ENCODE results near the gene UCP3. TPM values are rescaled to one million over a fixed set of nuclear protein-coding genes. Genes with fewer than 3 reads are reported as not detected.

Gene UCP3
- total RNA-seq, 2 experiments from 2014 or later = 2.9 TPM

DNA sequence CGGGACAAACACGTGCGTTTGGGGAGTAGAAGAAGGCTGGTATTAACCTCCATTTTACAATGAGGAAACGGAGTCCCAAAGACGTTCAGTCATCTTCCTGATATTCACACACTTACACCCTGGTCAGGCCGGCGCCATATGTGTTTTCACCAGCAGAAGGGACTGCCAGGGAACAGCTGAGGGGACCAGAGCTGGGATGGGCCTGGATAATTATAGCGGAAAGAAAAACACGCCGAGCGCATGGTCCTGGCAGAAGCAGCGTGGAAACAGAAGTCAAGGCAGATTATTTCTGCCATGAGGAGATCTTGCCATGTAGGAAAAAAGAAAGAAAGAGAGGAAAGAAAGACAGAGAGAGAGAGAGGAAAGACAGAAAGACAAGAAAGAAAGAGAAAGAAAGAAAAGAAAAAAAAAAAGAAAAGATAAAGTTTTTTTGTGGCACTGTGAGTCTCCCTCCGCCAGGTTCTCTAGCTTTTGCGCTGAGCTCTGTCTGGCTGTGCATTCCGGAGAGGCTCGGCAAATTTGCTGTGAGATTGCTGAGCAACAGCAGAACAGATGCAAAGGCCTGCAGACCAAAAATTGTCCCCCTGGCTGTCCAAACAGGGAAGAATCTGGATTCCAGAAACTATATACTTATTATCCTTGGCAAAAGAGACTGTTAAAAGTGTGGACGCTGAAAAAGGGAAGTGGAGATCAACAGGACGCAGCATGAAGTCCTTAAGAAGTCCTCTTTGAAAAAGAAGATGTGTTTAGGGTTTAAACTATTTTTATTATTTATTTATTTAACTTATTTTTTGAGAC is 24.9 kb downstream of the UCP3 start:
- Mint-ChIP-seq H3K4me3 (peak overlapping the region; percentile 87), H3K36me3 (ENCODE audit: low read depth) (peaks cover 35% of the 10 kb centered on the region), H3K9me3 (ENCODE audit: insufficient read depth) (no peaks in the 10 kb centered on the region), H3K27ac (peak overlapping the region; percentile 95), H3K27me3 (ENCODE audit: low read depth) (no peaks in the 10 kb centered on the region), H3K4me1 (ENCODE audit: low read depth) (peaks cover 40% of the 10 kb centered on the region)
- ATAC-seq (no peak), DNase-seq (peak; percentile 45)
- POLR2A ChIA-PET = interaction anchor here (0.6 to 10.0 kb wide), 8 partner anchors 10 to 509 kb away, joined by 3 to 187 read pairs (median 15); partner anchors contain the start of genes C2CD3 and PPME1
- CTCF ChIA-PET = interaction anchor here (2.6 kb wide), 1 partner anchor 10 kb away, joined by 16 read pairs; no protein-coding TSS in a partner anchor

GRCh38 chr11:73982990-73983740 is 25.7 kb downstream of the UCP3 start:
- peaks cover 47% of the 10 kb centered on the region for H3K4me1 Mint-ChIP-seq (ENCODE audit: low read depth)

GRCh38 chr11:73982595-73982989 is 26.3 kb downstream of the UCP3 start, which contains the start of gene UCP2:
Gene UCP2, minus strand, starts transcription at chr11:73982843. Its CDS starts 4,465 bp downstream, at chr11:73978378.
- peak; percentile 70 for ATAC-seq
- CTCF ChIA-PET = interaction anchor here (0.9 to 4.3 kb wide), 8 partner anchors 10 to 188 kb away, joined by 3 to 20 read pairs (median 4); partner anchors contain the start of genes C2CD3 and PPME1
- Mint-ChIP-seq H3K36me3 (ENCODE audit: low read depth) (peaks cover 48% of the 10 kb centered on the region), H3K27me3 (ENCODE audit: low read depth) (no peaks in the 10 kb centered on the region), H3K9me3 (ENCODE audit: insufficient read depth) (no peaks in the 10 kb centered on the region), H3K4me3 (peak within 1 kb of the TSS; percentile 87), H3K27ac (peak within 1 kb of the TSS; percentile 95), H3K4me1 (ENCODE audit: low read depth) (peaks cover 53% of the 10 kb centered on the region)
- POLR2A ChIA-PET = interaction anchor here (0.8 to 10.0 kb wide), 14 partner anchors 11 to 189 kb away, joined by 3 to 187 read pairs (median 7); partner anchors contain the start of genes C2CD3, COA4, PAAF1 and PPME1
- DNase-seq = peak; percentile 89

More at GRCh38 chr11:73982990-73983740, 25.7 kb downstream of the UCP3 start:
- ATAC-seq (peak; percentile 80), DNase-seq (peak; percentile 97)
- Mint-ChIP-seq H3K27ac (peak overlapping the region; percentile 95), H3K36me3 (ENCODE audit: low read depth) (peaks cover 43% of the 10 kb centered on the region), H3K4me3 (peak overlapping the region; percentile 87), H3K27me3 (ENCODE audit: low read depth) (no peaks in the 10 kb centered on the region), H3K9me3 (ENCODE audit: insufficient read depth) (no peaks in the 10 kb centered on the region)
- CTCF ChIA-PET = interaction anchor here (0.9 to 3.6 kb wide), 5 partner anchors 11 to 98 kb away, joined by 3 to 17 read pairs (median 4); no protein-coding TSS in a partner anchor
- POLR2A ChIA-PET = interaction anchor here (0.8 to 10.0 kb wide), 15 partner anchors 11 to 188 kb away, joined by 3 to 187 read pairs (median 6); partner anchors contain the start of genes C2CD3, PPME1 and UCP3

DNA sequence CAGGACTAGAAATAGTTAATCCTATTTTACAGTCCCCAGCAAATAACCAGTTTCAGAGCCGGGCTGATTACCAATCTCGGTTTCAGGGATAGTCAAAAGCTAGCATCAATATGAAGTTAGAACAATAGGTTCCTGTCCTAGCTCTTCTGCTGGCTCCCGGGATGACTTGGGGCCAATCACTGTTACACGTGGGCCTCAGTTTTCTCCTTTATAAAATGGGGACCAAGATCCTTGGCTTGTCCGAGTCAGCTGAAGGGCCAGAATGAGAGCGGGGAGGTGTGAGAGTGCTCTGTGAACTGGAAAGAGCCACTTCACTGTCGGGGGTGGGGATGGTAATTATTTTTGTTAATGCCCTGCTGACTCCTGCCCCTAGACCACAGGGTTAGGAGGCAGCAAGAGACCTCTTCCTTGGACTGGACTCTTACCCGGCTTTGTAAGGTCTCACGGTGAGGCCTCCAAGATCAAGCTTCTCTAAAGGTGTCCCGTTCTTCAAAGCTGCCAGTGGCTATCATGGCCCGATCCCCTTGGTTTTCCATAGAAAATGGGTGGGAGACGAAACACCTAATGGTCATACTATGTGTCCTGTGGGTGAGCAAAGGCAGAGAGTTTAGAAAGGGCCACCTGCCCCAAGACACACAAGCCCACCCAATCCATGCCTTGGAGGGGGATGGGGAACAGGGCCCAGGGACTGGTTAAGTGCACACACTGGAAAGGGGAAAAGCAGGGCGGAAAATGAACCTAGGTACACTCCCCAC is 27.7 kb downstream of the UCP3 start:
- POLR2A ChIA-PET = interaction anchor here (1.1 to 10.0 kb wide), 10 partner anchors 11 to 190 kb away, joined by 4 to 187 read pairs (median 14); partner anchors contain the start of genes C2CD3, PPME1 and UCP3
- no peaks in the 10 kb centered on the region for H3K27me3 Mint-ChIP-seq (ENCODE audit: low read depth)
- H3K27ac Mint-ChIP-seq = peak overlapping the region; percentile 95
- ATAC-seq (no peak), DNase-seq (no peak)
- H3K36me3 Mint-ChIP-seq (ENCODE audit: low read depth) = peaks cover 62% of the 10 kb centered on the region
- peak overlapping the region; percentile 87 for H3K4me3 Mint-ChIP-seq
- CTCF ChIA-PET = interaction anchor here (1.0 to 4.3 kb wide), 11 partner anchors 9 to 190 kb away, joined by 3 to 29 read pairs (median 5); partner anchors contain the start of genes C2CD3 and PPME1
- H3K9me3 Mint-ChIP-seq (ENCODE audit: insufficient read depth) = no peaks in the 10 kb centered on the region
- peaks cover 65% of the 10 kb centered on the region for H3K4me1 Mint-ChIP-seq (ENCODE audit: low read depth)

- ChIA-PET CTCF (interaction anchor here (0.7 to 4.3 kb wide), 16 partner anchors 8 to 409 kb away, joined by 3 to 29 read pairs (median 5); partner anchors contain the start of genes C2CD3 and PPME1), POLR2A (interaction anchor here (0.6 to 10.0 kb wide), 13 partner anchors 10 to 513 kb away, joined by 3 to 187 read pairs (median 7); partner anchors contain the start of genes C2CD3, LIPT2, PPME1 and UCP3)
- H3K4me3 Mint-ChIP-seq = peak overlapping the region; percentile 87
- H3K4me1 Mint-ChIP-seq (ENCODE audit: low read depth) = peaks cover 70% of the 10 kb centered on the region
- ATAC-seq (peak; percentile 47), DNase-seq (peak; percentile 92)
- H3K9me3 Mint-ChIP-seq (ENCODE audit: insufficient read depth) = no peaks in the 10 kb centered on the region
- H3K27ac Mint-ChIP-seq = peak overlapping the region; percentile 95
- H3K36me3 Mint-ChIP-seq (ENCODE audit: low read depth) = peaks cover 71% of the 10 kb centered on the region
- H3K27me3 Mint-ChIP-seq (ENCODE audit: low read depth) = no peaks in the 10 kb centered on the region
Observed at GRCh38 chr11:73980001-73980961, 28.6 kb downstream of the UCP3 start.

- ChIA-PET POLR2A (interaction anchor here (0.8 to 10.0 kb wide), 5 partner anchors 8 to 40 kb away, joined by 4 to 187 read pairs (median 66); no protein-coding TSS in a partner anchor), CTCF (interaction anchor here (0.9 to 4.3 kb wide), 4 partner anchors 14 to 35 kb away, joined by 3 to 29 read pairs (median 15); no protein-coding TSS in a partner anchor)
- H3K4me1 Mint-ChIP-seq (ENCODE audit: low read depth) = peaks cover 75% of the 10 kb centered on the region
- no peaks in the 10 kb centered on the region for H3K27me3 Mint-ChIP-seq (ENCODE audit: low read depth)
- H3K4me3 Mint-ChIP-seq = peak overlapping the region; percentile 72
- peak overlapping the region; percentile 90 for H3K27ac Mint-ChIP-seq
- no peaks in the 10 kb centered on the region for H3K9me3 Mint-ChIP-seq (ENCODE audit: insufficient read depth)
- peaks cover 88% of the 10 kb centered on the region for H3K36me3 Mint-ChIP-seq (ENCODE audit: low read depth)
- no peak for DNase-seq
- ATAC-seq = no peak
Observed at GRCh38 chr11:73978576-73979086, 30.3 kb downstream of the UCP3 start.

DNA sequence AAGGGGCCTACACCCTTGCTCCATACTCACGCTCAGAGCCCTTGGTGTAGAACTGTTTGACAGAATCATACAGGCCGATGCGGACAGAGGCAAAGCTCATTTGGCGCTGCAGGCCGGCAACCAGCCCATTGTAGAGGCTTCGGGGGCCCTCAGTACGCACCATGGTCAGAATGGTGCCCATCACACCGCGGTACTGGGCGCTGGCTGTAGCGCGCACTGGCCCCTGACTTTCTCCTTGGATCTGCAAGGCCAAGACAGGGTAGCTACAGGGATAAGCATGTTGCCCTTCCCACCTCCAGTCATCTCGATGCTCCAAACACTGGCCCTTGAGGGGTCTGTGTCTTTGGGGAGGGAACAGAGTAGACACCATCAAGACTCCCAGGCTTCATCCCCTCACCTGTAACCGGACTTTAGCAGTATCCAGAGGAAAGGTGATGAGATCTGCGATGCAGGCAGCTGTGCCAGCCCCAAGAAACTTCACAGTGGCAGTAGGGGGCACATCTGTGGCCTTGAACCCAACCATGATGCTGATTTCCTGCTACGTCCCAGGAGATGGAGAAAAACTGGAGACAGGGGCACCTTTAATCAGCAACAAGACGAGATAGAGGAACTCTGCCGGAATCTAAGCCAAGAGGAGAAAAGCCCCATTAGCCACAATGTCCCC is 30.9 kb downstream of the UCP3 start:
- DNase-seq (no peak), ATAC-seq (no peak)
- Mint-ChIP-seq H3K4me1 (ENCODE audit: low read depth) (peaks cover 77% of the 10 kb centered on the region), H3K4me3 (no peak overlapping the region), H3K27ac (peak overlapping the region; percentile 66), H3K36me3 (ENCODE audit: low read depth) (peaks cover 88% of the 10 kb centered on the region), H3K9me3 (ENCODE audit: insufficient read depth) (no peaks in the 10 kb centered on the region), H3K27me3 (ENCODE audit: low read depth) (no peaks in the 10 kb centered on the region)
- ChIA-PET CTCF (interaction anchor here (0.9 to 2.4 kb wide), 2 partner anchors 14 to 35 kb away, joined by 3 to 6 read pairs; no protein-coding TSS in a partner anchor), POLR2A (interaction anchor here (1.7 to 10.0 kb wide), 3 partner anchors 8 to 37 kb away, joined by 4 to 187 read pairs (median 135); no protein-coding TSS in a partner anchor)

DNA sequence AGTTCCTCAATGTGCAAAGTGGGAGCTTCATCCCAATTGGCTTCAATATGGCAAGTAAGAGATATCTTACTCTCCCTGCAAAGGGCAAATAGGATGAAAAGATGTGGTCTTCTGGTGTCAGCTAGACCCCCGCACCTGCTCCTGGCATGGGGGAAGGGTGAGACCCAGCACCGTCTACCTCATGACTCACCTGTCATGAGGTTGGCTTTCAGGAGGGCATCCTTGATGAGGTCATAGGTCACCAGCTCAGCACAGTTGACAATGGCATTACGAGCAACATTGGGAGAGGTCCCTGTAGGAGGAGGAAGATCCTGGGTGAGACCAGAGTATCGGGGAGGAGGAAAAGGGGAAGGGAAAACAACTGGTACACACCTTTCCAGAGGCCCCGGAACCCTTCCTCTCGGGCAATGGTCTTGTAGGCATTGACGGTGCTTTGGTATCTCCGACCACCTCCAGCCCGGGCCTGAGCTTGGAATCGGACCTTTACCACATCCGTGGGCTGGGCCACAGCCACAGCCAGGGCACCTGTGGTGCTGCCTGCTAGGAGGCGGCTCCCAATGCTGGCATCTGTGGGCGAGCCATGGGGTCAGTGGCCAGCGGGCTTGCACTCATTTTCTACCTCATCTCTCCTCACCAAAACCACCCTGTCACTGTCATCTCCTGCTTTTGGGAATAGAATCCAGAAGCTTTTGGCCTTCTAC is 32.3 kb downstream of the UCP3 start:
- CTCF ChIA-PET = interaction anchor here (1.5 to 2.4 kb wide), 2 partner anchors 10 to 13 kb away, joined by 3 to 6 read pairs; no protein-coding TSS in a partner anchor
- POLR2A ChIA-PET = interaction anchor here (1.0 to 1.4 kb wide), 2 partner anchors 9 to 19 kb away, joined by 3 to 4 read pairs; no protein-coding TSS in a partner anchor
- Mint-ChIP-seq H3K4me1 (ENCODE audit: low read depth) (peaks cover 88% of the 10 kb centered on the region), H3K4me3 (no peak overlapping the region), H3K36me3 (ENCODE audit: low read depth) (peaks cover 81% of the 10 kb centered on the region), H3K27ac (peak overlapping the region; percentile 66), H3K27me3 (ENCODE audit: low read depth) (no peaks in the 10 kb centered on the region), H3K9me3 (ENCODE audit: insufficient read depth) (no peaks in the 10 kb centered on the region)
- ATAC-seq (no peak), DNase-seq (no peak)

- no peak for DNase-seq
- Mint-ChIP-seq H3K4me1 (ENCODE audit: low read depth) (peaks cover 90% of the 10 kb centered on the region), H3K27me3 (ENCODE audit: low read depth) (no peaks in the 10 kb centered on the region), H3K4me3 (no peak overlapping the region), H3K27ac (peak overlapping the region; percentile 79), H3K9me3 (ENCODE audit: insufficient read depth) (no peaks in the 10 kb centered on the region), H3K36me3 (ENCODE audit: low read depth) (peaks cover 69% of the 10 kb centered on the region)
- ChIA-PET POLR2A (interaction anchor here (0.9 kb wide), 1 partner anchor 196 kb away, joined by 3 read pairs; the partner anchor contains the start of genes C2CD3 and PPME1), CTCF (interaction anchor here (1.4 to 1.5 kb wide), 2 partner anchors 9 to 12 kb away, joined by 3 to 4 read pairs; no protein-coding TSS in a partner anchor)
- ATAC-seq = no peak
Observed at GRCh38 chr11:73975479-73975757, 33.5 kb downstream of the UCP3 start.
